BLaER1 treated with 17β-estradiol and CSF1 and Interleukin-3, amounts not matched to agents 10 nM and 100 nM (cell line): Measurements from ENCODE around the gene TBC1D16.

Source experiments
- H3K27ac ChIP-seq, 11 experiments: shearing (Covaris generic); formaldehyde crosslinking; 2 replicates each; pipeline ENCODE4 v1.8.1; 2022
- H3K27me3 ChIP-seq, 11 experiments: shearing (Covaris generic); formaldehyde crosslinking; 2 replicates each; pipeline ENCODE4 v1.8.1; 2022
- H3K36me3 ChIP-seq, 11 experiments: shearing (Covaris generic); formaldehyde crosslinking; 2 replicates each; pipeline ENCODE4 v1.8.1; 2022
- H3K4me1 ChIP-seq, 10 experiments: shearing (Covaris generic); formaldehyde crosslinking; 2 replicates each; pipeline ENCODE4 v1.8.1; 2022
- H3K4me2 ChIP-seq, 11 experiments: shearing (Covaris generic); formaldehyde crosslinking; 2 replicates each; pipeline ENCODE4 v1.8.1; 2022
- H3K4me3 ChIP-seq, 10 experiments: shearing (Covaris generic); formaldehyde crosslinking; 2 replicates each; pipeline ENCODE4 v1.8.1; 2022
- H3K9ac ChIP-seq, 11 experiments: shearing (Covaris generic); formaldehyde crosslinking; 2 replicates each; pipeline ENCODE4 v1.8.1; 2022
- H3K9me3 ChIP-seq, 11 experiments: shearing (Covaris generic); formaldehyde crosslinking; replicated peaks in 1 of 11; 2 replicates each; pipeline ENCODE4 v1.8.1; 2022
- H4K20me1 ChIP-seq, 11 experiments: shearing (Covaris generic); formaldehyde crosslinking; 2 replicates each; pipeline ENCODE4 v1.8.1; 2022
- Cebpa-rat ChIP-seq, 11 experiments: shearing (Covaris generic); IDR thresholded peaks; 2 replicates each; pipeline ENCODE4 v1.8.1; 2022

The TBC1D16 gene

GRCh38 chr17:80036715-80037477 lies 1.2 kb upstream of the TBC1D16 start:
- peak overlapping the region in 9 of 11 experiments; percentile 65 to 86 (median 79); a peak in 16 of 22 replicates for H3K27ac ChIP-seq
- peak overlapping the region; percentile 68 to 84 (median 78) for H3K4me3 ChIP-seq
- H3K27me3 ChIP-seq: peaks cover 27 to 71% (median 58%) of the 10 kb centered on the region in 11 experiments
- H3K4me1 ChIP-seq: peaks cover 14 to 45% (median 26%) of the 10 kb centered on the region in 10 experiments
- peak overlapping the region; percentile 91 to 100 (median 99) for H3K4me2 ChIP-seq
- H3K9ac ChIP-seq: peak overlapping the region; percentile 56 to 91 (median 85)
- H3K36me3 ChIP-seq: no peaks in the 10 kb centered on the region
- peaks cover 8 to 39% (median 21%) of the 10 kb centered on the region in 11 experiments; a peak in 16 of 22 replicates for H4K20me1 ChIP-seq
- peaks cover 0 to 5% (median 0%) of the 10 kb centered on the region in 11 experiments; a peak in 4 of 22 replicates for H3K9me3 ChIP-seq
- TF ChIP-seq Cebpa-rat (IDR thresholded peaks at IDR 0.05): no peak

- Histone ChIP-seq H3K4me1 (peaks cover 14 to 53% (median 33%) of the 10 kb centered on the region in 10 experiments), H4K20me1 (peaks cover 8 to 40% (median 21%) of the 10 kb centered on the region in 11 experiments; a peak in 16 of 22 replicates), H3K9me3 (no peaks in the 10 kb centered on the region), H3K36me3 (no peaks in the 10 kb centered on the region), H3K9ac (peak within 1 kb of the TSS; percentile 77 to 91 (median 85)), H3K4me3 (peak within 1 kb of the TSS; percentile 68 to 84 (median 78)), H3K4me2 (peak within 1 kb of the TSS; percentile 91 to 100 (median 99)), H3K27ac (peak within 1 kb of the TSS; percentile 66 to 86 (median 78)), H3K27me3 (peaks cover 27 to 71% (median 58%) of the 10 kb centered on the region in 11 experiments)
- TF ChIP-seq Cebpa-rat (IDR thresholded peaks at IDR 0.05): no peak
Observed at GRCh38 chr17:80035937-80036714, 454 bp upstream of the TBC1D16 start, which contains the start of gene CCDC40. Gene CCDC40 (plus strand): TSS chr17:80036642. CDS start chr17:80036663, 21 bp downstream.

- Histone ChIP-seq H3K4me3 (peak overlapping the region; percentile 68 to 84 (median 78)), H3K27me3 (peaks cover 27 to 71% (median 58%) of the 10 kb centered on the region in 11 experiments), H3K4me2 (peak overlapping the region; percentile 85 to 100 (median 96)), H3K9ac (peak overlapping the region; percentile 77 to 87 (median 85)), H3K9me3 (no peaks in the 10 kb centered on the region), H4K20me1 (peaks cover 8 to 51% (median 21%) of the 10 kb centered on the region in 11 experiments; a peak in 16 of 22 replicates), H3K4me1 (peaks cover 14 to 64% (median 44%) of the 10 kb centered on the region in 10 experiments), H3K36me3 (no peaks in the 10 kb centered on the region), H3K27ac (peak overlapping the region; percentile 40 to 85 (median 76); a peak in 21 of 22 replicates)
- TF ChIP-seq Cebpa-rat (IDR thresholded peaks at IDR 0.05): no peak
Observed at GRCh38 chr17:80034791-80035686, 633 bp downstream of the TBC1D16 start.

DNA sequence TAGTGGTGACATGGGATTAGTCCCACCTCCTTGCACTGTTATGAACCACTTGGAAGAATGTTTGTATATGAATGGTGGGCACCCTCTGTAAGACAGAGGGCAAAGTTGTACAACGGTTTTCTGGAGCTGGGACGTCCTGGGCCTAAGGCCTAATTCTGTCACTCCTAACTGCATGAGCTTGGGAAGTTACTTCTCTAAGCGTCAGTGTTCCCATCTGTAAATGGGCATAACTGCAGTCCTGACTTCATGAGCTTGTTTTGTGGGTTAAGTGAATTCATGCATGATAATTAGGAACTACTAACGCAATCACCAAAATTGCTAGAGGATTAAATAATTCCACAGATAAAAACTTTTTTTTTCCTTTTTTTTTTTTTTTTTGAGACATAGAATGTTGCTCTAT lies 1.8 kb downstream of the TBC1D16 start:
- Histone ChIP-seq H3K27ac (no peak overlapping the region), H3K36me3 (no peaks in the 10 kb centered on the region), H3K4me1 (peaks cover 26 to 76% (median 56%) of the 10 kb centered on the region in 10 experiments), H3K9me3 (no peaks in the 10 kb centered on the region), H3K4me3 (no peak overlapping the region), H4K20me1 (peaks cover 12 to 62% (median 22%) of the 10 kb centered on the region in 11 experiments; a peak in 16 of 22 replicates), H3K9ac (no peak overlapping the region), H3K27me3 (peaks cover 27 to 63% (median 55%) of the 10 kb centered on the region in 11 experiments), H3K4me2 (peak overlapping the region in 9 of 11 experiments; percentile 8 to 100 (median 94); a peak in 13 of 22 replicates)
- TF ChIP-seq Cebpa-rat (IDR thresholded peaks at IDR 0.05): no peak

GRCh38 chr17:80032614-80033171 lies 3.0 kb downstream of the TBC1D16 start:
- Histone ChIP-seq H3K4me2 (peak overlapping the region in 2 of 11 experiments; percentile 13 to 94; a peak in 4 of 22 replicates), H3K27ac (no peak overlapping the region), H3K9me3 (no peaks in the 10 kb centered on the region), H4K20me1 (peaks cover 12 to 65% (median 22%) of the 10 kb centered on the region in 11 experiments; a peak in 16 of 22 replicates), H3K4me1 (peaks cover 35 to 87% (median 67%) of the 10 kb centered on the region in 10 experiments), H3K4me3 (no peak overlapping the region), H3K9ac (no peak overlapping the region), H3K27me3 (peaks cover 22 to 51% (median 44%) of the 10 kb centered on the region in 11 experiments), H3K36me3 (no peaks in the 10 kb centered on the region; a peak in 1 of 22 replicates)
- TF ChIP-seq Cebpa-rat (IDR thresholded peaks at IDR 0.05): no peak

- Histone ChIP-seq H3K36me3 (no peaks in the 10 kb centered on the region; a peak in 1 of 22 replicates), H3K4me3 (no peak overlapping the region), H3K9me3 (no peaks in the 10 kb centered on the region), H3K27me3 (peaks cover 16 to 43% (median 36%) of the 10 kb centered on the region in 11 experiments), H4K20me1 (peaks cover 12 to 67% (median 22%) of the 10 kb centered on the region in 11 experiments; a peak in 16 of 22 replicates), H3K9ac (no peak overlapping the region), H3K4me2 (peak overlapping the region in 8 of 11 experiments; percentile 7 to 88 (median 79); a peak in 11 of 22 replicates), H3K27ac (peak overlapping the region in 4 of 11 experiments; percentile 8 to 85 (median 79); a peak in 4 of 22 replicates), H3K4me1 (peaks cover 33 to 91% (median 65%) of the 10 kb centered on the region in 10 experiments)
- TF ChIP-seq Cebpa-rat (IDR thresholded peaks at IDR 0.05): no peak
Observed at GRCh38 chr17:80031691-80032430, 3.8 kb downstream of the TBC1D16 start.
